HCT116 (cell line): ENCODE measurements around the gene BCAR3. TPM values are rescaled to one million over a fixed set of nuclear protein-coding genes. Genes with fewer than 3 reads are reported as not detected.

Source experiments
- ATAC-seq: fragments of 200-7000 bp; cut with Tn5 transposase; 2 replicates; pipeline ENCODE4 v1.9.1; 2020; ENCODE audit warnings: mild to moderate bottlenecking, moderate library complexity
- BruUV-seq: library from RNA; stranded (reverse); fragments of 400-500 nt; replicated peaks from 2 replicates; lab custom pipeline; 2021; lab: Mats Ljungman, UMichigan
- CTCF ChIA-PET: fragments of 300-600 bp; sonication (Branson Sonifier 250); formaldehyde crosslinking; loops from one replicate; lab custom pipeline; 2021; ENCODE audit warnings: antibody characterized with exemption; lab: Charles Lee
- POLR2A ChIA-PET: fragments of 300-600, 350-600 bp; sonication (Branson Sonifier 250); formaldehyde crosslinking; loops from one replicate; lab custom pipeline; 2021; ENCODE audit warnings: antibody characterized with exemption; lab: Charles Lee
- RAD21 ChIA-PET, 2 experiments: fragments of 300-600 bp; sonication (Branson Sonifier 250); formaldehyde crosslinking; loops; one replicate each; lab custom pipeline; 2023; ENCODE audit warnings: low total read pairs in 2 of 2; ENCODE audit not compliant: uncharacterized antibody in 2 of 2, unreplicated experiment in 2 of 2, low non-redundant PET in 1 of 2; lab: Charles Lee
- DNase-seq: peaks from one replicate; pipeline ENCODE4 v3.0.0-alpha.2; 2010; ENCODE audit warnings: low read depth, low spot score
- H2AFZ ChIP-seq: fragments of 200-600 bp; shearing (Covaris generic), sonication (generic); 2 replicates; pipeline ENCODE4 v1.6.1; 2017; ENCODE audit warnings: low read depth, mixed run types, mixed read lengths, antibody characterized with exemption, low read length; ENCODE audit not compliant: poor library complexity, severe bottlenecking
- H3K27ac ChIP-seq: 2 replicates; pipeline ENCODE4 v1.5.1; 2012; ENCODE audit warnings: low read depth, low read length
- H3K27me3 ChIP-seq: fragments of 200-600 bp; sonication (generic); 2 replicates; pipeline ENCODE4 v1.6.1; 2016; ENCODE audit warnings: mixed run types, low read length, mixed read lengths; ENCODE audit not compliant: insufficient read depth
- H3K36me3 ChIP-seq, 2 experiments: fragments of 200-500 bp in 1 of 2; fragments of 200-600 bp in 1 of 2; sonication (Bioruptor generic) in 1 of 2; sonication (generic) in 1 of 2; 2 replicates each; pipeline versions ENCODE4 v1.5.1 to v1.6.1; 2014 to 2016; ENCODE audit warnings: low read length in 2 of 2, inconsistent platforms in 1 of 2, mixed read lengths in 1 of 2, mixed run types in 1 of 2; ENCODE audit not compliant: insufficient read depth in 2 of 2, control insufficient read depth in 1 of 2
- H3K4me1 ChIP-seq, 2 experiments: fragments of 200-600 bp in 1 of 2; sonication (generic) in 1 of 2; 2 replicates each; pipeline versions ENCODE4 v1.5.1 to v1.6.1; 2012 to 2017; ENCODE audit warnings: low read length in 2 of 2, inconsistent platforms in 1 of 2, mild to moderate bottlenecking in 1 of 2, mixed read lengths in 1 of 2, mixed run types in 1 of 2, moderate library complexity in 1 of 2; ENCODE audit not compliant: insufficient read depth in 2 of 2, control insufficient read depth in 1 of 2
- H3K4me2 ChIP-seq: fragments of 200-600 bp; sonication (generic); 2 replicates; pipeline ENCODE4 v1.6.1; 2017; ENCODE audit warnings: mixed run types, low read length, mixed read lengths
- H3K4me3 ChIP-seq, 2 experiments: fragments of 200-600 bp in 1 of 2; sonication (generic) in 1 of 2; replicated peaks in 1 of 2; 2 replicates each; pipeline ENCODE4 v1.5.1; 2011 to 2016; ENCODE audit warnings: low read length in 2 of 2, control low read depth in 1 of 2, low read depth in 1 of 2, mild to moderate bottlenecking in 1 of 2, mixed read lengths in 1 of 2, mixed run types in 1 of 2
- H3K79me2 ChIP-seq: fragments of 200-600 bp; sonication (generic); 2 replicates; pipeline ENCODE4 v1.6.1; 2017; ENCODE audit warnings: mild to moderate bottlenecking, mixed run types, low read length, moderate library complexity, mixed read lengths; ENCODE audit not compliant: insufficient read depth
- H3K9ac ChIP-seq: fragments of 200-600 bp; sonication (generic); 2 replicates; pipeline ENCODE4 v1.6.1; 2016; ENCODE audit warnings: low read length, mixed read lengths
- H3K9me2 ChIP-seq: fragments of 200-600 bp; sonication (generic), shearing (Covaris generic); 2 replicates; pipeline ENCODE4 v1.6.1; 2017; ENCODE audit warnings: mixed run types, mild to moderate bottlenecking, moderate library complexity; ENCODE audit not compliant: insufficient read depth
- H3K9me3 ChIP-seq, 2 experiments: fragments of 200-500 bp in 1 of 2; fragments of 200-600 bp in 1 of 2; sonication (Bioruptor generic) in 1 of 2; sonication (generic) in 1 of 2; 2 replicates each; pipeline ENCODE4 v1.6.1; 2014 to 2017; ENCODE audit warnings: low read length in 2 of 2, mixed read lengths in 2 of 2, inconsistent platforms in 1 of 2, low read depth in 1 of 2, mild to moderate bottlenecking in 1 of 2, mixed run types in 1 of 2, moderate library complexity in 1 of 2; ENCODE audit not compliant: control insufficient read depth in 1 of 2, insufficient read depth in 1 of 2
- H4K20me1 ChIP-seq: fragments of 200-600 bp; sonication (generic), shearing (Covaris generic); 2 replicates; pipeline ENCODE4 v1.6.1; 2017; ENCODE audit warnings: mixed run types, mild to moderate bottlenecking, moderate library complexity; ENCODE audit not compliant: insufficient read depth
- ATF3 ChIP-seq: IDR thresholded peaks from 2 replicates; pipeline ENCODE4 v1.6.1; 2012
- CBX3 ChIP-seq: IDR thresholded peaks from 2 replicates; pipeline ENCODE4 v1.6.1; 2012; ENCODE audit warnings: low read depth
- CTCF ChIP-seq, 3 experiments: fragments of 200-600 bp in 1 of 3; sonication (generic) in 1 of 3; IDR thresholded peaks in 2 of 3; conservative IDR thresholded peaks in 1 of 3; 2 replicates each; pipeline ENCODE4 v1.5.1; 2012 to 2017; ENCODE audit warnings: low read depth in 2 of 3, low read length in 2 of 3, antibody characterized with exemption in 1 of 3, borderline replicate concordance in 1 of 3, control low read depth in 1 of 3, mild to moderate bottlenecking in 1 of 3, mixed read lengths in 1 of 3, mixed run types in 1 of 3, moderate library complexity in 1 of 3; ENCODE audit not compliant: insufficient read depth in 1 of 3
- EZH2 ChIP-seq: fragments of 200-600 bp; sonication (generic); IDR thresholded peaks from 2 replicates; pipeline ENCODE4 v1.6.1; 2017; ENCODE audit warnings: antibody characterized with exemption, mixed run types
- POLR2AphosphoS5 ChIP-seq: IDR thresholded peaks from 2 replicates; pipeline ENCODE4 v1.6.1; 2011; ENCODE audit warnings: mild to moderate bottlenecking, low read depth, low read length, moderate library complexity
- RAD21 ChIP-seq: IDR thresholded peaks from 2 replicates; pipeline ENCODE4 v1.6.1; 2012; ENCODE audit warnings: low read depth, mild to moderate bottlenecking
- REST ChIP-seq: IDR thresholded peaks from 2 replicates; pipeline ENCODE4 v1.6.1; 2012; ENCODE audit warnings: low read depth
- SRF ChIP-seq: IDR thresholded peaks from 2 replicates; pipeline ENCODE4 v1.6.1; 2012; ENCODE audit warnings: low read depth
- TCF7L2 ChIP-seq: IDR thresholded peaks from 2 replicates; pipeline ENCODE4 v1.7.0; 2011; ENCODE audit warnings: borderline replicate concordance, inconsistent platforms; ENCODE audit not compliant: insufficient read depth, insufficient read length; ENCODE audit errors: extremely low read depth
- ZBTB33 ChIP-seq: IDR thresholded peaks from 2 replicates; pipeline ENCODE4 v1.6.1; 2011; ENCODE audit warnings: mild to moderate bottlenecking, low read length, moderate library complexity; ENCODE audit not compliant: insufficient replicate concordance; ENCODE audit errors: extremely low read depth
- ZFX ChIP-seq: fragments of 450-650 bp; IDR thresholded peaks from 2 replicates; pipeline ENCODE4 v1.6.1; 2017
- ZNF274 ChIP-seq: fragments of 200-500 bp; sonication (Bioruptor generic); IDR thresholded peaks from 2 replicates; pipeline ENCODE4 v1.6.1; 2014; ENCODE audit warnings: mild to moderate bottlenecking, low read depth, low read length, inconsistent platforms
- intact Hi-C: fragments of 100-400 bp; cut with micrococcal nuclease; formaldehyde crosslinking; loops from 2 replicates; pipeline ENCODE4 v1.10.0; 2022
- total RNA-seq: library from RNA; stranded (reverse); gene quantifications from one replicate; pipeline ENCODE4 v1.2.1, GENCODE V29; 2021; ENCODE audit not compliant: unreplicated experiment

The BCAR3 gene
- total RNA-seq, 1 experiment from 2014 or later: 24.5 TPM

- BruUV-seq: no TSS peak
- no peak for TF ChIP-seq ZNF274
- no peaks in the 10 kb centered on the region for H4K20me1 ChIP-seq
- no peak overlapping the region for H3K27ac ChIP-seq
- no peak overlapping the region for H2AFZ ChIP-seq
- intact Hi-C loops: no loop called here
- no peaks in the 10 kb centered on the region for H3K79me2 ChIP-seq
- H3K4me1 ChIP-seq: no peaks in the 10 kb centered on the region
- H3K9me3 ChIP-seq: no peaks in the 10 kb centered on the region
- H3K9me2 ChIP-seq: no peaks in the 10 kb centered on the region
- H3K9ac ChIP-seq: no peak overlapping the region
- no peaks in the 10 kb centered on the region; a peak in 1 of 4 replicates for H3K36me3 ChIP-seq
- ChIA-PET CTCF (no interaction called here), RAD21 (no interaction called here), POLR2A (no interaction called here)
- H3K27me3 ChIP-seq: no peaks in the 10 kb centered on the region
- DNase-seq (no peak), ATAC-seq (no peak)
- H3K4me3 ChIP-seq: no peak overlapping the region
- H3K4me2 ChIP-seq: no peak overlapping the region
Observed at GRCh38 chr1:93541045-93541444, 140.6 kb downstream of the BCAR3 start.

- ChIA-PET CTCF (no interaction called here), POLR2A (no interaction called here), RAD21 (no interaction called here)
- Histone ChIP-seq H3K9me2 (no peaks in the 10 kb centered on the region), H2AFZ (no peak overlapping the region), H3K36me3 (0 out of 4 replicates have a peak, but pooled peaks cover 0 to 2% of the 10 kb centered on the region in 2 experiments), H3K4me3 (no peak overlapping the region), H3K79me2 (no peaks in the 10 kb centered on the region), H3K27me3 (no peaks in the 10 kb centered on the region), H3K9me3 (no peaks in the 10 kb centered on the region), H3K4me1 (no peaks in the 10 kb centered on the region), H4K20me1 (no peaks in the 10 kb centered on the region), H3K4me2 (no peak overlapping the region), H3K9ac (no peak overlapping the region), H3K27ac (no peak overlapping the region)
- intact Hi-C loops: no loop called here
- DNase-seq (no peak), ATAC-seq (no peak)
- BruUV-seq: no TSS peak
- TF ChIP-seq SRF (no peak), CBX3 (no peak), REST (no peak), POLR2AphosphoS5 (no peak), CTCF (IDR thresholded peaks at IDR 0.05 in 2 of 3, conservative IDR thresholded peaks at IDR 0.05 in 1 of 3; ENCODE audit: borderline replicate concordance in 1 of 3, insufficient read depth in 1 of 3, low read depth in 2 of 3, low read length in 2 of 3) (no peak), RAD21 (no peak), ZBTB33 (no peak), ZFX (no peak), EZH2 (no peak), TCF7L2 (no peak), ATF3 (no peak)
Observed at GRCh38 chr1:93537924-93538323, 143.7 kb downstream of the BCAR3 start.
